Measurements from ENCODE around the gene PCGF3. TPM values are rescaled to one million over a fixed set of nuclear protein-coding genes. Genes with fewer than 3 reads are reported as not detected.

The PCGF3 gene
- total RNA-seq, 4 donors from 2014 or later, result 17.7 to 80.6 (median 53.4) TPM

DNA sequence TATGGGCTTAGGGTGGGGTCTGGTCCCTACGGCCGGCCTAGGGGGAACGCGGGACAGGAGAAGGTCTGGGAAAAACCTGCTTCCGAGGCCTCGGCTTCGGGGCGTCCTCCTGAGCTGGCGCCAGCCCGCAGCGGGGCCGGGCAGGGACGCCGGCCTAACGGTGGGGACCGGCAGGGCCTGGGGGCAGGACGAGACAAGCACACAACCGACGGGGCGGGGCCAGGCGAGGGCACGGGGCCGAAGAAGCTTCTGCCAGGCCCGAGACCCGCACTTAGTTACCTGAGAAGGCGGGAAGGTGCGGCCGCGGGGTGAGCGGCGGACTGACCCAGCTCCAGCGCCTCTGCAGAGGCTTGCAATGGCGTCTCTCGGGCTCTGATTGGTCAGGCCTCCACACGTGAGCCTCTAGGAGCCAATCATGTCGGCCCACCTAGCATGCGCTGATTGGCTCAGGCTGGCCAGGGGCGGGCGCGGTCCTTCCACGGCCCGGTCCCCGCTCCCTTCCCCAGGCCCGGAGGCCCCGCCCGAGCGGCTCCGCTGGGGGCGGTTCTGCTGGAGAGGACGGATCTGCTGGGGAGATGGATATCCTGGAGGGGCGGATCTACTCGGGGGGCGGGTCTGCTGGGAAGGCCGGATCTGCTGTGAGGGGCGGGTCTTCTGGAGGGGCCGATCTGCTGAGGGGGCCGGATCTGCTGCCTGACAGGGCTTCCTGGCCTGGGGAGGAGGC, 76.0 kb downstream of the PCGF3 start:
- no peaks in the 10 kb centered on the region for H3K27me3 ChIP-seq
- peak overlapping the region; percentile 97 to 98 for H3K4me3 ChIP-seq
- H3K36me3 ChIP-seq, result no peaks in the 10 kb centered on the region
- H3K27ac ChIP-seq, result peak overlapping the region; percentile 90 to 92
- peaks cover 3 to 20% of the 10 kb centered on the region in 2 donors for H3K4me1 ChIP-seq
- TF ChIP-seq, protein P1, sequence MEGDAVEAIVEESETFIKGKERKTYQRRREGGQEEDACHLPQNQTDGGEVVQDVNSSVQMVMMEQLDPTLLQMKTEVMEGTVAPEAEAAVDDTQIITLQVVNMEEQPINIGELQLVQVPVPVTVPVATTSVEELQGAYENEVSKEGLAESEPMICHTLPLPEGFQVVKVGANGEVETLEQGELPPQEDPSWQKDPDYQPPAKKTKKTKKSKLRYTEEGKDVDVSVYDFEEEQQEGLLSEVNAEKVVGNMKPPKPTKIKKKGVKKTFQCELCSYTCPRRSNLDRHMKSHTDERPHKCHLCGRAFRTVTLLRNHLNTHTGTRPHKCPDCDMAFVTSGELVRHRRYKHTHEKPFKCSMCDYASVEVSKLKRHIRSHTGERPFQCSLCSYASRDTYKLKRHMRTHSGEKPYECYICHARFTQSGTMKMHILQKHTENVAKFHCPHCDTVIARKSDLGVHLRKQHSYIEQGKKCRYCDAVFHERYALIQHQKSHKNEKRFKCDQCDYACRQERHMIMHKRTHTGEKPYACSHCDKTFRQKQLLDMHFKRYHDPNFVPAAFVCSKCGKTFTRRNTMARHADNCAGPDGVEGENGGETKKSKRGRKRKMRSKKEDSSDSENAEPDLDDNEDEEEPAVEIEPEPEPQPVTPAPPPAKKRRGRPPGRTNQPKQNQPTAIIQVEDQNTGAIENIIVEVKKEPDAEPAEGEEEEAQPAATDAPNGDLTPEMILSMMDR (IDR thresholded peaks at IDR 0.05), result peak in 1 of 4 experiments; percentile 11
- TF ChIP-seq POLR2A (IDR thresholded peaks at IDR 0.05), result peak; percentile 90 to 97
- H3K9me3 ChIP-seq, result no peaks in the 10 kb centered on the region
- intact Hi-C loops (cut with DNase I; ENCODE audit: low total_unique reads), result no loop called here
- peak; percentile 99 for DNase-seq

DNA sequence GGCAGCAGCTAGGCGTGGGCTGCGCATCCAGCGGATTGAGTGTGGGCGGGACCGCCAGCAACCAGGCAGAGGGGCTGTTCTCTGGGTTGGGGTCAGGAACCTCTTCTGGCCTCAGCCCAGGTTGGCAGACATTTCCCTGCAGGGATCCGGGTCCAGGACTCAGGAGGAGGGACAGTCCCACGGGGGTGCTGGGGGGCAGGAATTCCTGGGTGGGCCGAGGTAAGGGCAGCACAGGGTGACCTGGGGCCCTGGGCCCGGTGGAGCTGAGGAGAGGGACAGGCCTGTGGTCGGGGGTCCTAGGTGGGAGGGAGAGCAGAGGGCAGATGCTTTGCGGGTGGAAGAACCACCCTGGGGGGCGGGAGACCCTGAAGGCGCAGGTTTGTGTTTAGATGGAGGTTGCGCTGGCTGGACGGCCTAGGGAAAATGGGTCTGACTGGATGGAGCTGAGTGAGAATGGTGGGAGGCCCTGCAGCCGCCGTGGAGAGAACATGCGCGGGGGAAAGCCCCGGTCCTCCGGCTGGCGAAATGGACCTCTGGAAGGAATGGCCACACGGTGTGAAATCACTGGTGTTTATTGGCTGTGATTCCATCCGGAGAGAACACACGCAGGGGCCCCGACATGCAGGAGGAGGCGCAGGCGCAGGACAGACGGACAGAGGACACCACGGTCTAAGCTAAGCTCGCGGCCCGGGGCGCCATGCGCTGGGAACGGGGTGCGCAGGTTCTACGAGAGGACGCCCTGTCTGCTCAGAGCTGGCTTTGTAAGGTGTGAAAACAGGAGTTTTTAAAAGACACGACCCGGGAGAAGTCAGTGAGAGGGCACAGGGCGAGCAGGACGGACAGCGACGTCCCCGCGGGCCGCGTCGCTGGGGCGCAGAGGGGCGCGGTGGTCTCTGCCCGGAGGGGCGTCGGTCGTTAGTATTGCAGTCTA, 79.0 kb downstream of the PCGF3 start:
- Histone ChIP-seq H3K27me3 (no peaks in the 10 kb centered on the region), H3K4me3 (no peak overlapping the region), H3K9me3 (no peaks in the 10 kb centered on the region), H3K4me1 (peaks cover 3 to 20% of the 10 kb centered on the region in 2 donors), H3K27ac (no peak overlapping the region), H3K36me3 (no peaks in the 10 kb centered on the region)
- TF ChIP-seq POLR2A (IDR thresholded peaks at IDR 0.05), result no peak
- TF ChIP-seq, protein P1 (IDR thresholded peaks at IDR 0.05), result no peak
- no peak for DNase-seq
- intact Hi-C loops (cut with DNase I; ENCODE audit: low total_unique reads), result no loop called here

GRCh38 chr4:785332-786073, 79.9 kb downstream of the PCGF3 start:
- H3K27ac ChIP-seq, result peak overlapping the region; percentile 68 to 72
- no peaks in the 10 kb centered on the region for H3K27me3 ChIP-seq
- TF ChIP-seq, protein P1 (IDR thresholded peaks at IDR 0.05), result no peak
- TF ChIP-seq POLR2A (IDR thresholded peaks at IDR 0.05), result no peak
- no peaks in the 10 kb centered on the region for H3K36me3 ChIP-seq
- intact Hi-C loops (cut with DNase I; ENCODE audit: low total_unique reads), result no loop called here
- H3K9me3 ChIP-seq, result no peaks in the 10 kb centered on the region
- peak overlapping the region in 1 of 2 donors; percentile 41 for H3K4me3 ChIP-seq
- peaks cover 0 to 16% of the 10 kb centered on the region in 2 donors for H3K4me1 ChIP-seq
- DNase-seq, result no peak

- DNase-seq, result no peak
- intact Hi-C loops (cut with DNase I; ENCODE audit: low total_unique reads), result no loop called here
- H3K9me3 ChIP-seq, result no peaks in the 10 kb centered on the region
- TF ChIP-seq POLR2A (IDR thresholded peaks at IDR 0.05), result no peak
- TF ChIP-seq, protein P1 (IDR thresholded peaks at IDR 0.05), result no peak
- H3K27me3 ChIP-seq, result no peaks in the 10 kb centered on the region
- no peaks in the 10 kb centered on the region for H3K36me3 ChIP-seq
- H3K4me3 ChIP-seq, result peak overlapping the region; percentile 7 to 41
- H3K27ac ChIP-seq, result peak overlapping the region; percentile 68 to 72
- H3K4me1 ChIP-seq, result peaks cover 0 to 13% of the 10 kb centered on the region in 2 donors
These were observed 80.6 kb downstream of the PCGF3 start for GRCh38 chr4:786074-786741.

Data from uterus (tissue), 4 donors.